ENCODE measurements around the gene CIZ1.

Gene CIZ1

DNA sequence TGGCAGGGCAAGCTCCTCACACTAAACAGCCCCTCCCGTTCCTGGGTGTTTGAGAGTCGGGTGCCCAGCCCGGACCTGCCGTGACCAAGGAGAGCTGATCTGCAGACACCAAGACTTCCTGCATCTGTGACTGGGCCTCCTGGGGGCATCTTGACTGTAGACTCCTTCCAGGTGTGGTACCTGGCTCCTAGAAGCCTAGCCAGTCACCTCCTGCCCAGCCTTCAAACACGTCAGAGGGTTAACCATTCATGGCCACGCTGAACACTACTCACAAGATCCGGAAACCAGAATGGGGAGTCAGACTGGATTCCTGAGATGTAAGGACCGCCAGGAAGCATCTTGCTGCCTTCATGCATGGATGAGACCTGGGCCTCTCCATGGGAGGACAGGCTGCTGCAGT is 45.8 kb downstream of the CIZ1 start:
- H3K4me3 ChIP-seq (IDR thresholded peaks at IDR 0.05; ENCODE audit: insufficient read depth, low read depth, low read length) = no peak overlapping the region
- H3K36me3 ChIP-seq (ENCODE audit: insufficient read depth) = no peaks in the 10 kb centered on the region
- no peak overlapping the region for H3K27ac ChIP-seq
- H3K27me3 ChIP-seq (ENCODE audit: insufficient read depth, low read depth) = peaks cover 5% of the 10 kb centered on the region; the same call in 1 of the 2 replicates
- H2AFZ ChIP-seq (ENCODE audit: low read depth) = no peak overlapping the region
- H4K20me1 ChIP-seq (ENCODE audit: insufficient read depth) = no peaks in the 10 kb centered on the region
- no peak for TF ChIP-seq CTCF (conservative IDR thresholded peaks at IDR 0.05; ENCODE audit: low read depth, low read length)
- no peaks in the 10 kb centered on the region for H3K79me2 ChIP-seq (ENCODE audit: insufficient read depth, low read depth)
- H3K4me1 ChIP-seq (ENCODE audit: low read depth, poor library complexity, severe bottlenecking) = no peaks in the 10 kb centered on the region
- no peak overlapping the region for H3K4me2 ChIP-seq
- H3K9ac ChIP-seq = no peak overlapping the region

GRCh38 chr9:128144239-128145181 is 46.9 kb downstream of the CIZ1 start:
- Histone ChIP-seq H3K36me3 (ENCODE audit: insufficient read depth) (no peaks in the 10 kb centered on the region), H3K79me2 (ENCODE audit: insufficient read depth, low read depth) (no peaks in the 10 kb centered on the region), H2AFZ (ENCODE audit: low read depth) (no peak overlapping the region), H3K27me3 (ENCODE audit: insufficient read depth, low read depth) (peaks cover 8% of the 10 kb centered on the region; the same call in 1 of the 2 replicates), H3K9ac (no peak overlapping the region), H3K27ac (no peak overlapping the region), H3K4me1 (ENCODE audit: low read depth, poor library complexity, severe bottlenecking) (no peaks in the 10 kb centered on the region), H3K4me2 (no peak overlapping the region), H4K20me1 (ENCODE audit: insufficient read depth) (no peaks in the 10 kb centered on the region), H3K4me3 (IDR thresholded peaks at IDR 0.05; ENCODE audit: insufficient read depth, low read depth, low read length) (no peak overlapping the region)
- no peak for TF ChIP-seq CTCF (conservative IDR thresholded peaks at IDR 0.05; ENCODE audit: low read depth, low read length)

- Histone ChIP-seq H3K36me3 (ENCODE audit: insufficient read depth) (no peaks in the 10 kb centered on the region), H3K79me2 (ENCODE audit: insufficient read depth, low read depth) (no peaks in the 10 kb centered on the region), H2AFZ (ENCODE audit: low read depth) (no peak overlapping the region), H4K20me1 (ENCODE audit: insufficient read depth) (no peaks in the 10 kb centered on the region), H3K4me3 (IDR thresholded peaks at IDR 0.05; ENCODE audit: insufficient read depth, low read depth, low read length) (no peak overlapping the region), H3K4me1 (ENCODE audit: low read depth, poor library complexity, severe bottlenecking) (no peaks in the 10 kb centered on the region), H3K27ac (no peak overlapping the region), H3K9ac (no peak overlapping the region), H3K4me2 (no peak overlapping the region), H3K27me3 (ENCODE audit: insufficient read depth, low read depth) (peaks cover 9% of the 10 kb centered on the region; the same call in 1 of the 2 replicates)
- no peak for TF ChIP-seq CTCF (conservative IDR thresholded peaks at IDR 0.05; ENCODE audit: low read depth, low read length)
Measured at GRCh38 chr9:128143525-128144238, 47.7 kb downstream of the CIZ1 start.

DNA sequence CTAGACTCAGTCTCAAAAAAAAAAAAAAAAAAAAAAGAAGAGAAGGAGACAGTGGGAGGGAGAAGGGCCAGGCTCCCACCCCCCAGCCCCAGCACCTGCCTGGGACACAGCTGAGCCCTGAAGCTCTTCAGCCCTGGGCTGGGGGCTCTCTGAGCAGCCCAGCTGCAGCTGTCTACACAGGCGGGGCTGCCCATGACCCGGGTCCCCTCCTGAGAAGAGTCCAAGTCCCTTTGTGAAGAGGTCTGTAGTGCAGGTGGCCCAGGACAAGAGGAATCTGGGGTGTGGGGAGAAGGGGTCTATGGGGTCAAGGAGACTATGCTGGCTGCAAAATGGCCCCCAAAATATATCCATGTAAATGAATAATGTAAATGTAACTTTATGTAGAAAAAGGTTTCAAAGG is 48.8 kb downstream of the CIZ1 start:
- no peak overlapping the region for H3K9ac ChIP-seq
- peaks cover 9% of the 10 kb centered on the region; the same call in 1 of the 2 replicates for H3K27me3 ChIP-seq (ENCODE audit: insufficient read depth, low read depth)
- H3K36me3 ChIP-seq (ENCODE audit: insufficient read depth) = no peaks in the 10 kb centered on the region
- no peaks in the 10 kb centered on the region for H3K79me2 ChIP-seq (ENCODE audit: insufficient read depth, low read depth)
- H3K4me2 ChIP-seq = no peak overlapping the region
- no peak overlapping the region for H2AFZ ChIP-seq (ENCODE audit: low read depth)
- no peaks in the 10 kb centered on the region for H3K4me1 ChIP-seq (ENCODE audit: low read depth, poor library complexity, severe bottlenecking)
- TF ChIP-seq CTCF (conservative IDR thresholded peaks at IDR 0.05; ENCODE audit: low read depth, low read length) = no peak
- no peaks in the 10 kb centered on the region for H4K20me1 ChIP-seq (ENCODE audit: insufficient read depth)
- H3K27ac ChIP-seq = no peak overlapping the region
- no peak overlapping the region for H3K4me3 ChIP-seq (IDR thresholded peaks at IDR 0.05; ENCODE audit: insufficient read depth, low read depth, low read length)
